CD4-positive, alpha-beta T cell (primary cell): ENCODE results near the gene CHD3. TPM values are rescaled to one million over a fixed set of nuclear protein-coding genes. Genes with fewer than 3 reads are reported as not detected.

Source experiments
- ATAC-seq: fragments of 200-7000 bp; cut with Tn5 transposase; one replicate; pipeline ENCODE4 v1.10.0; 2022; ENCODE audit warnings: mild to moderate bottlenecking; ENCODE audit not compliant: poor library complexity
- CTCF ChIA-PET: fragments of 350-600 bp; sonication (Branson Sonifier 250); formaldehyde crosslinking; loops from one replicate; lab custom pipeline; 2021; ENCODE audit warnings: antibody characterized with exemption, inconsistent platforms; lab: Charles Lee
- POLR2A ChIA-PET: fragments of 350-600 bp; sonication (Branson Sonifier 250); formaldehyde crosslinking; loops from one replicate; lab custom pipeline; 2021; ENCODE audit warnings: antibody characterized with exemption, inconsistent platforms; lab: Charles Lee
- DNase-seq, 14 experiments: peaks; one replicate each; pipeline ENCODE4 v3.0.0-alpha.2; 2013 to 2020; ENCODE audit warnings: mixed read lengths in 2 of 14
- H3K27ac ChIP-seq, 2 donors: one replicate each; pipeline versions ENCODE4 v1.5.1 to v1.7.0; 2013; ENCODE audit warnings: low read length in 2 of 2, low read depth in 1 of 2, mild to moderate bottlenecking in 1 of 2
- H3K27me3 ChIP-seq, 2 experiments: 1 replicate in 1 of 2; 2 replicates in 1 of 2; pipeline versions ENCODE4 v1.6.1 to v1.7.0; 2013; ENCODE audit warnings: low read length in 2 of 2, control low read depth in 1 of 2, mild to moderate bottlenecking in 1 of 2, moderate library complexity in 1 of 2; ENCODE audit not compliant: insufficient read depth in 2 of 2, control insufficient read depth in 1 of 2
- H3K36me3 ChIP-seq: one replicate; pipeline ENCODE4 v1.6.1; 2013; ENCODE audit warnings: low read length, control low read depth; ENCODE audit not compliant: insufficient read depth
- H3K4me1 ChIP-seq: one replicate; pipeline ENCODE4 v1.6.1; 2013; ENCODE audit warnings: low read length, control low read depth; ENCODE audit not compliant: insufficient read depth
- H3K4me3 ChIP-seq: one replicate; pipeline ENCODE4 v1.5.1; 2013; ENCODE audit warnings: mild to moderate bottlenecking, low read length, moderate library complexity
- H3K9me3 ChIP-seq, 2 experiments: 1 replicate in 1 of 2; 2 replicates in 1 of 2; pipeline versions ENCODE4 v1.6.1 to v1.7.0; 2013; ENCODE audit warnings: low read length in 2 of 2, mild to moderate bottlenecking in 2 of 2, control low read depth in 1 of 2, moderate library complexity in 1 of 2; ENCODE audit not compliant: control insufficient read depth in 1 of 2, insufficient read depth in 1 of 2
- H3K27ac Mint-ChIP-seq: one replicate; pipeline ENCODE4 v1.8.0; 2020; ENCODE audit warnings: mixed read lengths
- H3K27me3 Mint-ChIP-seq: one replicate; pipeline ENCODE4 v1.8.0; 2021; ENCODE audit warnings: mixed read lengths
- H3K36me3 Mint-ChIP-seq: one replicate; pipeline ENCODE4 v1.8.0; 2021; ENCODE audit warnings: low read depth, mixed read lengths
- H3K4me1 Mint-ChIP-seq: one replicate; pipeline ENCODE4 v1.8.0; 2021; ENCODE audit warnings: low read depth, mixed read lengths
- H3K4me3 Mint-ChIP-seq: one replicate; pipeline ENCODE4 v1.8.0; 2020; ENCODE audit warnings: mild to moderate bottlenecking, mixed read lengths
- H3K9me3 Mint-ChIP-seq: one replicate; pipeline ENCODE4 v1.8.0; 2020; ENCODE audit warnings: mixed read lengths
- CTCF ChIP-seq: fragments of 200-600 bp; IDR thresholded peaks from one replicate; pipeline ENCODE4 v1.8.0; 2022; ENCODE audit warnings: antibody characterized with exemption, mild to moderate bottlenecking
- intact Hi-C, 2 experiments: fragments of 100-400 bp; cut with DNase I in 1 of 2; cut with micrococcal nuclease in 1 of 2; formaldehyde crosslinking; loops; one replicate each; pipeline versions ENCODE4 v1.15.1 to v1.9.0; 2023 to 2025; cut with DNase I, micrococcal nuclease
- total RNA-seq, 174 experiments: library from RNA in 2 of 174; stranded (reverse) in 2 of 174; gene quantifications; one replicate each; pipeline ENCODE4 v1.2.3 and lab custom pipeline; 2021 to 2026

CHD3 gene
- total RNA-seq, 2 experiments from 2014 or later = 263 to 297 TPM

GRCh38 chr17:7961421-7961820, 72.8 kb downstream of the CHD3 start:
- Mint-ChIP-seq H3K27ac (no peak overlapping the region), H3K27me3 (peaks cover 13% of the 10 kb centered on the region), H3K9me3 (no peaks in the 10 kb centered on the region), H3K36me3 (no peaks in the 10 kb centered on the region), H3K4me1 (no peaks in the 10 kb centered on the region), H3K4me3 (no peak overlapping the region)
- Histone ChIP-seq H3K4me3 (no peak overlapping the region), H3K36me3 (no peaks in the 10 kb centered on the region), H3K27me3 (no peaks in the 10 kb centered on the region), H3K4me1 (no peaks in the 10 kb centered on the region), H3K27ac (no peak overlapping the region), H3K9me3 (no peaks in the 10 kb centered on the region)
- ATAC-seq (no peak), DNase-seq (no peak)
- CTCF ChIA-PET = no interaction called here
- no peak for TF ChIP-seq CTCF
- POLR2A ChIA-PET = no interaction called here
- intact Hi-C loops = no loop called here

Other genes starting within 250 kb of the CHD3 start
- under 1 TPM; 0.17 to 0.69 TPM for gene ATP1B2, start 237.9 kb upstream of the CHD3 start, total RNA-seq
- 10 to 100 TPM; 25.8 to 26.0 TPM for gene TP53, start 201.3 kb upstream of the CHD3 start, total RNA-seq
- gene WRAP53, start 200.3 kb upstream of the CHD3 start, total RNA-seq = 1 to 10 TPM; 3.9 to 4.0 TPM
- not detected for gene EFNB3, start 183.6 kb upstream of the CHD3 start, total RNA-seq
- gene DNAH2, start 171.0 kb upstream of the CHD3 start, total RNA-seq = not detected
- 100 to 1,000 TPM; 189 to 191 TPM for gene KDM6B, start 54.6 kb upstream of the CHD3 start, total RNA-seq
- gene TMEM88, start 33.7 kb upstream of the CHD3 start, total RNA-seq = 10 to 100 TPM; 29.3 to 29.6 TPM
- gene NAA38, start 31.2 kb upstream of the CHD3 start, total RNA-seq = 10 to 100 TPM; 15.4 to 16.3 TPM
- 1 to 10 TPM; 8.7 TPM for gene CYB5D1, start 30.8 kb upstream of the CHD3 start, total RNA-seq
- 1 to 10 TPM; 3.2 to 3.5 TPM for gene RNF227, start 27.5 kb downstream of the CHD3 start, total RNA-seq
- gene KCNAB3, start 41.1 kb downstream of the CHD3 start, total RNA-seq = 1 to 10 TPM; 7.1 to 8.2 TPM
- 10 to 100 TPM; 39.3 to 39.5 TPM for gene TRAPPC1, start 43.2 kb downstream of the CHD3 start, total RNA-seq
- gene CNTROB, start 43.4 kb downstream of the CHD3 start, total RNA-seq = 10 to 100 TPM; 20.6 to 21.9 TPM
- gene GUCY2D, start 113.8 kb downstream of the CHD3 start, total RNA-seq = under 1 TPM in 1 of 2 experiments, not detected in 1; 0.06 TPM
- not detected for gene ALOX15B, start 150.3 kb downstream of the CHD3 start, total RNA-seq
- gene ALOX12B, start 198.9 kb downstream of the CHD3 start, total RNA-seq = under 1 TPM in 1 of 2 experiments, not detected in 1; 0.41 TPM
- gene ALOXE3, start 229.7 kb downstream of the CHD3 start, total RNA-seq = under 1 TPM; 0.81 to 0.91 TPM
- gene HES7, start 235.3 kb downstream of the CHD3 start, total RNA-seq = under 1 TPM; 0.52 to 0.53 TPM